ENCODE results near the gene PLK1.
"Not testable (repeated sequence)": the region's sequence is repeated elsewhere in the genome, so short reads cannot be mapped to it uniquely, and the experiment has no call there.

The PLK1 gene

DNA sequence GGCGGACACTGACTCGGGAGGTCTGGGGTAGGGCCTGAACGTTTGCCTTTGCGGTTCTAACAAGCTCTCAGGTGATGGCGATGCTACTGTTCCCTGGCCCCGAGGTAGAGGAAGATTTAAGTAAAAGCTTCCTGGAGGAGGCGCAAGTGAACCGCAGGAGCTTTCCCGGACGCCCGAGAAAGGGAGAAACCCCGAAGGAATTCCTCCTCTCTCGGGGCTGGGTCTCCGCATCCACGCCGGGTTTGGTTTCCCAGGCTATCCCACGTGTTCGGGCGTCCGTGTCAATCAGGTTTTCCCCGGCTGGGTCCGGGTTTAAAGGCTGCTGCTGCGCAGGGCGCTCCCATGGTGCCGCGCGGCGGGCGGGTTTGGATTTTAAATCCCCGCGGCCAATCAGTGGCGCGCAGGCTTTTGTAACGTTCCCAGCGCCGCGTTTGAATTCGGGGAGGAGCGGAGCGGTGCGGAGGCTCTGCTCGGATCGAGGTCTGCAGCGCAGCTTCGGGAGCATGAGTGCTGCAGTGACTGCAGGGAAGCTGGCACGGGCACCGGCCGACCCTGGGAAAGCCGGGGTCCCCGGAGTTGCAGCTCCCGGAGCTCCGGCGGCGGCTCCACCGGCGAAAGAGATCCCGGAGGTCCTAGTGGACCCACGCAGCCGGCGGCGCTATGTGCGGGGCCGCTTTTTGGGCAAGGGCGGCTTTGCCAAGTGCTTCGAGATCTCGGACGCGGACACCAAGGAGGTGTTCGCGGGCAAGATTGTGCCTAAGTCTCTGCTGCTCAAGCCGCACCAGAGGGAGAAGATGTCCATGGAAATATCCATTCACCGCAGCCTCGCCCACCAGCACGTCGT is at the start of gene PLK1:
Gene PLK1, plus strand, starts transcription at position 460 of the 844 bp plus-strand sequence. Its CDS starts 44 bp downstream, at position 504.
- DNase-seq: peak; percentile 84 to 90

DNA sequence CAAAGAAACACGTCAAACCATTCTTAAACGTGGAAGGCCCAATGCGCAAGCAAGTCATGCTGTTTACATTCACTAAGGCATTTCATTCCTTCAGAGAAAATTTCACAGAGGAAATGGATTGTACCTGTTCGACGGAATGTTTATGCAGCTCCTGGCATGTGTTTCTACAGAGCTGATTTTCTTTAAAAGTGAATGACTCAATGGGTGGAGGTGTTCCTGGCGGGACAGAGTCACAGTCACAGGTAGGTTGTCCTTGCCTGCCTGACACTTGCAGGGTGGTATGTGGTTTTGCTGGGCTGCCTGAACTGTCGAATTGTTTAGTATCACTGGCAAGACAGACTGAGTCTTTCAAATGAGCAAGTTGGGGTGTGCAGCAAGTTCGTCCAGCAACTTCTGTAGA is 49.2 kb upstream of the PLK1 start:
- DNase-seq: no peak

DNA sequence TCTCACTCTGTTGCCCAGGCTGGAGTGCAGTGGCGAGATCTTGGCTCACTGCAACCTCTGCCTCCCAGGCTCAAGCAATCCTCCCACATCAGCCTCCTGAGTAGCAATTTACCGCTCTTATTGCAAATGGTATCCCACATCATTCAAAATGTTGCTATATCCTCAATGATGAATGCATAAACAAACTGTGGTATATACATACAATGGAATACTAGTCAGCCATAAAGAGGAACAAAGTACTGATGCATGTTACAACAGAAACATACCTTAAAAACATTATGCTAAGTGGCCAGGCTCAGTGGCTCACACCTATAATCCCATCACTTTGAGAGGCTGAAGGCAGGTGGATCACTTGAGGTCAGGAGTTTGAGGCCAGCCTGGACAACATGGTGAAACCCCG is 46.8 kb upstream of the PLK1 start:
- not testable (repeated sequence) for DNase-seq

DNA sequence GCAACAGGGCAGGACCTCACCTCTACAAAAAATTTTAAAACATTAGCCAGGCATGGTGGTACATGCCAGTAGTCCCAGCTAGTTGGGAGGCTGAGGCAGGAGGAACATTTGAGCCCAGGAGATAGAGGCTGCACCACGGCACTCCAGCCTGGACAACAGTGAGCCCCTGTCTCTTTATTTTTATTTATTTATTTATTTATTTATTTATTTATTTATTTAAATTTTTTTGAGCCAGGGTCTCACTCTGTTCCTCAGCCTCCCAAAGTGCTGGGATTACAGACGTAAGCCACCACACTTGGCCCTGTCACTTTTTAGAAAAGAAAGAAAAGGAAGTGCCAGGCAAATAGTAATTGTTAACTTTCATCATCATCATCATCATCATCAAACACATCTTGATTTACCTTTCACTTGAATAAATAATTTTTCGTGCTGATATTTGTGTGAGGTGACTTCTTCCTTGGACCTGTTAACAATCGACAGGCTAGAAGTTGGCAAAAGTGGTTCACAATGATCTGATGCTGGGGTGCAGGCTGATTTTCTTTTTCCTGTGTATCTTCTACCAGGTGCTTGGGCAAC is 44.1 kb upstream of the PLK1 start:
- DNase-seq: no peak

DNA sequence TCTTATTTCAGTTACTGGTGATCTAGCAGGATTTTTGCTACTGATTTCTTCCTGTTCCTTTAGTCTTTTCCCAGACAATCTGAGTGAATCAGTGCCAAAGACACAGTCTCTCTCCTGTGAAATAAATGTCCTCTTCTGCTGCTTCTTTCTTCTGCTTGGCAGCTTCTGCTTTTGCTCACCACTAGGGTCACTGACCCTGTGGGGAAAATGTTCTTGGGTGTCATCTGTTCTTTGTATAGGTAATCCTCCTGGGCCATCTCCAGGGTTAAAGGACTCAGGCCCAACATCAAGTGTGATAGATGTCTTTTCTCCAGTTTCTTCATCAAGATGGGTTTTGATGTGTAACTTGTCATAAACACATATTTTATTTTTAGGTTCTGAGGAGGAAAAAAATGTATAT is 42.7 kb upstream of the PLK1 start:
- no peak for DNase-seq

DNA sequence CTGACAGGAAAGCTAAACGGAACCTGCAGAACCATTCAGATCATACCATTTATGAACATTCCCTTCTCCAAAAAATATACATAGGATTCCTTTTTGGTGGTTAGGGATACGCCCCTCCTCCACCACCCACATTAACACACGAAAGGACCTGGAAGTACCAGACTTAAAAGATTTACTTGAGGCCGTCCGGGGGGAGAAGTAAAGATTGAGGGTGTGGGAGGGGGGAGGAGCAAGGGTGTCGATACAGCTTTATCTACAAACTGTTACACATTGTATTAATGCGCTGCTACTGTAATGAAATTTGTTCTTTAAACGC is 38.1 kb upstream of the PLK1 start:
- DNase-seq: no peak

DNA sequence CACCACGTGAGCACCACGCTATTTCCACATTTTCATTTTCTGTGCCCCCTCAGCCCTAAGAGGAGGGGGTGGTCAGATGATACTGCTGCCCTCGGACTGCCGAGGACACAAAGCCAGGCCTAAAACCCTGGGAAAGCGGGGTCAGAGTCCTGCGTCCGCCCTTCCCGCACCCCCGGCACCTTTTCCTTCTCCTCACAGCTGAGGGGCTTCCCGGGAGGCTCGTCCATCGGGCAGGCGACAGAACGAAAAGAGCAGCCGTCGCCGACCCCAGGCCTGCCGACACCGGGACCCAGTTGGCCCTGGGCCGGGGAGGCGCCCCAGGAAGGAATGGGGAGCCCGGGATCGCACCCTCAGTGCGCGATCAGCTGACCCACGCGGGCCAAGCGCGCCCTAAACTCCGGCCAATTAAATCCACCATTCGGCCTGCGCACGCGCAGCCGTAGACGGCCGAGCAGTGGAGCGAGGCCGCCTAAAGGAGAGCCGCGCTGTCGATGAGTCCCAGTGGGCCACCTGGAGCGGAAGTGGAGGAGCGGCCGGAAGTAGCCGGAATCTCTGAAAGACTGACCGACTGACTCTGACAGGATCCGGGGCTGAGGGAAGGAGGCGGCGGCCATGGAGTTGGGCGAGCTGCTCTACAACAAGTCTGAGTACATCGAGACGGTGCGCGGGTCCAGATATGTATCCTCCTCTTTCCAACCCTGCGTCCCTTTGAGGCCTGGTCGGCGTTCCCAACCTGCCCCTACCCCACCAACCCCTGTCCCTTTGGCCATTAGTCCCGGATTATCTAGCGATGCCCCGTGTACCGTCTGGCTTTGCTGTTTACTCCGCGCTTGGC is 37.5 kb upstream of the PLK1 start, which contains the start of the genes DCTN5 and PALB2:
Gene DCTN5, plus strand, starts transcription at position 536 of the 835 bp plus-strand sequence. Its CDS starts 77 bp downstream, at position 613.
Gene PALB2, minus strand, starts transcription at position 380 of the 835 bp plus-strand sequence. Its CDS starts 153 bp downstream, at position 227.
- peak; percentile 91 to 96 for DNase-seq

DNA sequence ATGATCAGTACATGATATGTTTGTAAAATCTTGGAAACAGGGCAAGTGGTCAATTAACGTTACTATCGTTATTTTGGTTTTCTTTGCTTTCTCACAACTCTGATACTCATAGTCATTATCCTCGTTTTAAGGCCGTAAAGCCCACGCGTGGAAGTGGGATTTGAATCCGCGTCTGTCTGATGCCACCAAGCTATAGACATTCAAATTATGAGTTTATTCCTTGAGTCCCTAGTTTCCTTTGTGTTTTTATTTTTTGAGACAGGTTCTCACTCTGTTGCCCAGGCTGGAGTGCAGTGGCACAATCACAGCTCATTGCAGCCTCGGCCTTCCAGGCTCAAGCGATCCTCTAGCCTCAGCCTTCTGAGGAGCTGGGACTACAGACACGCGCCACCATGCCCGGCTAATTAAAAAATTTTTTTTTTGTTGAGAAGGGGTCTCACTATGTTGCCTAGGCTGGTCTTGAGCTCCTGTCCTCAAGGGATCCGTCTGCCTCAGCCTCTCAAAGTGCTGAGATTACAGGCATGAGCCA is 36.4 kb upstream of the PLK1 start:
- DNase-seq: no peak

DNA sequence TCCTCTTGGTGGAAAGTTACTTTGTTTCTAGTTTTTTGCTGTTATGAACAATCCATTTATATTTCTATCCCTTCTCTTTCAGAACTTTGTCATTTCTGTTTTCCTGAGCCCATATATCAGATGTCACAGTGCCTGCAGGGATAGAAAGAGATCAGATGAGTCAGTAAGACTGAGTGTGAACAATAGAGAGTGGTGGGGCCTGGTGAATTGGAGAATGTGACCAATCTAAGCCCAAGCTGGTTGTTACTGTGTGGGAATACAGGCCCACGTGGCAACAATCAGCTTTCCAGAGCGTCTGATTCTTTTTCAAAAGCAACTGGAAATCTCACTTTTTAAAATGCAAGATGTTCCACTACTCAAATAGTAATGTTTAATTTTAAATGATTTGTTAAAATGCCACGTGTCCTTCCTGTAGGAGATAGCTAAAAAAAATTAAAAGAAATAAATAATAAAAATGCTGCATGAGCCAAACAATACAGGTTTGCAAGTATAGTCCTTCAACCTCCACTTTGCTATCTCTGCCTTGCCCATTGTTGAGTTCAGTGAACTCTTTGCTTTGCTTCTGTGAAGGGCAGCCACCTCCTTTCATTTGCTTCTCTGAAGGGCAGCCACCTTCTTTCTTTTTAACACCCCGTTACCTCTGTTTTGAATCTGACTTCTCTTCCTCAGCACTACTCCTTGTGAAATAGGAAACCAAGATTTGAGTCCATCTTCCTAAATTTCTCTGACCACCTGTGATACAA is 27.8 kb upstream of the PLK1 start:
- no peak for DNase-seq

DNA sequence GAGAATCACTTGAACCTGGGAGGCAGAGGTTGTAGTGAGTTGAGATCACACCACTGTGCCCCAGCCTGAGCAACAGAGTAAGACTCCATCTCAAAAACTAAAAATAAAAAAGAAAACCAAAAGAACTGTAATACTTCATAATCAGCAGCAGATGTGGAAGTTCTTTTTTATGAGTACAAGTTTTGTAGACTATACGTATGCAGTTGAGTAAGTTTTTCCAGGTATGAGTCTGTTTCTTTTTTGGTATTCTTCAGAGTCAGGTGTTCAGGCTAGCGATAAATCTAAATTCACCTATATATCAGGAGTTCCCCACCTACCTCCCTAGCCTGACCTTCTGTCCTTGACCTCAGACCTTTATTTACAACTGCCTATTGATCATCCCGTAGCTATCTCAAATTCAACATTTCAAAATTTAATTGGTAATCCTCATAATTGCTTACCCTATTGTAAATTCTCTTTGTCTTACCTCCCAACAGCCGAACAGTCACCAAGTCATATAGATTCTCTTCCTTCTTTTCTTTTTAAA is 26.7 kb upstream of the PLK1 start:
- no peak for DNase-seq

DNA sequence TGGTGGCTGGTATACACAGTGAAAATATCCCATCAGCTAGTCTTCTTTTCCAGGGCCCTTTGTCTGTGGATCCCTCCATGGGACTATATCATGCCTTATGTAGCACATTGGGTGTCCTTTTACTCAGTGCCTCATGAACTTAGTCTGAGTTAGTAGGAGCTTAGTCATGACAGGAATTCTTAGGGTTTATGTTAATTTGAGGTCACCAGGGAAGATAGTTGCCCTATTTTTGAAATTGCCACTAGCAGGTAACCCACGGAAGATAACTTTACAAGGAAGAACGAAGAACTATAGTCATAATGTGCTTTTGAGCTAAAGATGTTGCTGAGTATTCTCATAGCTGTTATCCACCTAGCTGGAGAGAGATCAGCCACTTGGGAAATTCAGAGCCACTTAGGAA is 14.8 kb upstream of the PLK1 start:
- no peak for DNase-seq

DNA sequence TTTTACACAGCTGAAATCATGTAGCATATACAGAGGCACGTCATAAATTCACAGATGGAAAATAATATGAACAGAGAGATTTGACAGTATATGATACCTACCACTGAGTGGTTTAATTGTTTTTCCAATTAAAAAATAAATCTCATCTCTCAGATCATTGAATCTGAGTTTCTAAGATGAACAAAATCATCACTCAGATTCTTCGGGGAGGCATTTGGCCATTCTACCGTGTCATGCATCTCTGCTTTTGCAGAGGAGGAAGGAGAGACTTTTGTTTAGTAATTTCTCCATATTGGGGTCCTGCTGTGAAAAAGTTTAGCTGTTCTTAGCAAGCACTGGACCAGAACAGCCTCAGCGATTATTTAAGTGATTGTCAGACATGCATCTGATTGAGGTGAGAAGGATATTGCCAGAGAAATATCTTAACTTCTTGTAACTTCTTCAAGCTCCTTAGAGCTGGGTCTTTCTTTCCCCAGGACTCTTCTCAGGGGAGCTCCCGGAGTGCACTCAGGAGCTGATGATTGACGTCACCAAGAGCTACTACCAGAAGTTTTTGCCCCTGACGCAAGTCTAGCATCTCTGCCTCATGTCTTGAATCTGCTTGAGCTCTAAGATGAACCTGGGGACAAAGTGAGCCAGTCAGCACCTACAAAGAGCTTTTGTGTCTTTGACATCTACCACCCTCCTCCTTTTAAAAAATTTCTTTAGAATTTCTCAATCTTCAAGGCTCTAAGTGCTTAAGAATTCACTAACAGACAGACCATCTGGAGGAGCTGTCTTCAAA is 11.9 kb upstream of the PLK1 start:
- DNase-seq: no peak

DNA sequence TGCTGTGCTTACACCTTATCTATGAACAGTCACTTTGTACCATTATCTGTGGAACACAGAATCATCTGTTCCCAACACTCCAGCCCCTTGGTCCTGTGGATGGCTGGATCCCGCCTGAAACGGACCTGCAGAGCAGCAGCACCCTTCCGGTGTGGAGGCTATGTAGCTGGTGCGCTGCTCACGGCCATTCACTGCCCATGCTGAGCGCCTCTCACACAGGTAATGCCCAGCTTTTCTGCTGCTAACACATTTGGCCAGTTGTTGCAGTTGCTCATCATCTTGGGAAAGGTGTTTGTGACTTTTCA is 11.4 kb upstream of the PLK1 start:
- no peak for DNase-seq

DNA sequence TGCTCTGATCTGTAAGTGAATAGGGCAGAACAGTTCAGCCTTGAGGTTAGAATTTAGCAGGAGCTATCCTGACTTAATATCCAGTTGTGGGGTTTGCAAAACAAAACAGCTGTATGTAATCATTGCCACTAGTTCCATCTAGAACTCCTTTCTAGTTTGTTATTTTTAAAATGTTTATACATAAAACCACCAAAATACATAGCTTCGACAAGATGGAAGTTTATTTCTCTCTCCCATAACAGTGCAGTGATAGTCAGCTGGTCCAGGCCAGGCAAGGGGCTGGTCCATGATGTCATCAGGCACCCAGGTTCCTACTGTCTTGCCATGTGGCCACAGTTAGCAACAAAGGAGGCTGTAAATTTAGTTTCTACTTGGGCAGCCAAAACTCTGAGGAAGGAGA is 10.5 kb upstream of the PLK1 start:
- no peak for DNase-seq

DNA sequence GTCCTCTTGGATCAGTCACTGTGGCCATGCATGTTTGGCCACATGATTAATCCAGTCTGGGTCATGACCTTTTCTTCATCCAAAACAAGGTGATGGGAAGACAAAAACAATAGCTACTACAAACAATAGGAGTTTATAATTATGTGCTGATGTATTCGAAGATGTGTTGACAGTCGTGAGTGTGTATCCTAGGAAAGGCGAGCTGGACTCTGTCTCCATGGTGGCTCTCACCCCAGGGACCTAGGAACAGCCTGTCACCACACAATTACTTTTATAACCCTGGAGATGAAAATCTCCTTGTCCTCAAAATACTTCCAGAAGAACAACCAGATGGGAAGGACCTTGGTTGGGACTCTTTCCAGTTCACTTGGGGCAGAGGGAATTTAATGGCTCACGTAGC is 9.8 kb upstream of the PLK1 start:
- DNase-seq: no peak

DNA sequence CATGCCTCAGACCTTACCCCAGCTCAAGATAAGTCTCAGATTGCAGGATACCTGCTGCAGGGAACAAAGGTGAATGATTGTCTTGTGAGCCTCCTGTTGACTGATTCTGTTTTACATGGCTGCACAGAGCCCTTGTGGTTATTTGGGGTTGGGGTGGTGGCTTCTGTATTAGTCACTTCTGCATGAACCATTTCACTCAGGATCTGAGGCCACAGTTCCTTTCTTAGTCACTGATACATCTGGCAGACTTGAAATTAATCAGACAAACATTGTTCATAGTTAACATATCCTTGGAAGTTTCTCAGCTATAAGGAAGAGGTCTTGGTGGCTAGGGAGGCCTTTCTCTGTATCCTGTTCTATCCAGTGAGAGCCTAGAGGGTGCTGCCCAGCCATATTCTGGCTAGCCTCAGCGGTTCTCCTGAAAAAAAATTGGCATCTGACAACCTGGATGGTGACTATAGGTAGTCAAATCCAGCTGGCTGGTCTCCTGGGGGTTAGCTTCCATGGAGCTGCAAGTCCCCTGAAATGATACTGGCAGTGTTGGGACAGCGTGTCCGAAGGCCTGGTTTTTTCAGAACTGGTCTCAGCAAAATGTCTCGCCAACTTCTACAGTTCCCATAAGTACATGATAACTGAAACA is 8.4 kb upstream of the PLK1 start:
- DNase-seq: no peak

DNA sequence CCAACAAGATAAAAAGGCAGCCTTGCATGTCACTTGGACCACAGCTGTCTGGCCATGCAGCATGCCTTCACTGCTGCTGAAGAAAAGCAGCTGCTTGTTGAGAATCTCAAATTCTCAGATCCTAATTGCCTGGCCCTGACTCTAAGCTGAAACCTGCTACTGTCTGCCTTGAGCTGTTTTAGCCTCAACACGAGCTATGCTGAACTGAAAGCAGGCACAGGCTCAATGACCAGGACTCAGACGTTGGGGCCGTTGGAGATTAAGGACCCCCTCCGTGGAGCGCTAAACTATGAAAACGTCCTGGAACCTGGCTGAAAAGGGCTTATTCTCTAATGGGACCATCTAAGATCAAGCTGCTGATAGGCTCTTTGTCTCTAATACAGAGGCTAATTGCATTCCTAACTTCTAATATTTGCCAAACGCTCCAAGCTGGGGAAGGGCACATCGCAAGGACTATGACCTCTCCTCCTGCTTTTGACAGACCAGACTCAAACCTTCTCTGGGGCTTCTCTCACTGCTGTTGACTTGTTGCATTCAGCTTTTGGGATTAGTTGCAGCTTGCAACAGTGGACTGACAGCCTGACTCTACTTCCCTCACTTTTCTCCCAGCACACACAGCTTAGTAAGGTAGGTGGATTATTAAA is 4.6 kb upstream of the PLK1 start:
- DNase-seq: no peak

DNA sequence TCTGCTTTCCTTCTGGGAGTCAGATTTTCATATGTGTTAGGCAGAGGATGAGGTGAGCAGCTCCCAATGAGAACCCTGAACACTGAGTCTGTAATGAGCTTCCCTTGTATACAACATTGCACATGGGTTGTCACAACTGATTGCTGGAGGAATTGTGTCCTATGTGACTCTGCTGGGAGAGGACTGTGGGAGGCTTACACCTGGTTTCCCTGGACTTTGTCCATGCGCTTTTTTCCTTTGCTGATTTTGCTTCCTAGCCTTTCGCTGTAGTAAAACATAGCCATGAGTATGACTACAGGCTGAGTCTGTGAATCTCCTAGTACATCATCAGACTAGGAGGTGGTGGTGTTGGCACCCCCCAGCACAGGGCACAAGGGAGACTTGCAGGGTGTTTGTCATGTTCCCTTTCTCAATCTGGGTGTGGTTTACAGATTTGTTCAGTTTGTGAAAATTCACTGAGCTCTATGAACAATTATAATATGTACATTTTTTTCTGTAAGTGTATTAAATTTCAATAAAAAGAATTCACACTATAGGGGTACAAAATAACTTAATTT is 1.7 kb upstream of the PLK1 start:
- no peak for DNase-seq

DNA sequence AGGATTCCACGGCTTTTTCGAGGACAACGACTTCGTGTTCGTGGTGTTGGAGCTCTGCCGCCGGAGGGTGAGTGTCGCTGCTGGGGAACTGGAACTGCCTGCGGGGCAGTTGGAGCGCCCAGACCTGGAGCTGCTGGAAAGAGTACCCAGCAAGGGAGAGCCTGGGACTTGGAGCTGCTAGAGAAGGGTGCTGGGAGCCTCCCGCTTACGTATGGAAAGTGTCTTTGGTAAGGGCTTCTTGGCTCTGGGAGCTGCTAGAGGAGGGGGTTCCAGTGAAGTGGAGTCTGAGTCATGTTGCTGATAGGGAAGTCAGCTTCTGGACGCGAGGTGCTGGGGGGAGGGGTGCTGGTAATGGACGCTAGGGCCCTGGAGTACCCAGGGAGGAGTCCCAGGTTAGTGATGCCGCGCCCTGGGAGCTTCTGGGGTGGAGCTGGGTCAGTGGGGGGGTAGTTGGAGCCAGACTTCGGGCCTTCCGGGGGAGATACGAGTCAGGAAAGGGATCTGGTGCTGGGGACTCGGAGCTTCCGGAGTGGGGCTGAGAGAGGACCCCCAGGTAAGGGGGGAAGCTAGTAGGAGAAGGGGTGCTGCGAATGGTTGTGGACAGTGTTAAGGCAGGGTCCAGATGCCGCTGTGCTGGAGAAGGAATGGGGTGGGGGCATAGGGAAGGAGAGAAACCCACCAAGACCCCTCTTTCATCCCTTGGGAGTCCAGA is 741 bp downstream of the PLK1 start:
- peak; percentile 18 to 38 for DNase-seq

DNA sequence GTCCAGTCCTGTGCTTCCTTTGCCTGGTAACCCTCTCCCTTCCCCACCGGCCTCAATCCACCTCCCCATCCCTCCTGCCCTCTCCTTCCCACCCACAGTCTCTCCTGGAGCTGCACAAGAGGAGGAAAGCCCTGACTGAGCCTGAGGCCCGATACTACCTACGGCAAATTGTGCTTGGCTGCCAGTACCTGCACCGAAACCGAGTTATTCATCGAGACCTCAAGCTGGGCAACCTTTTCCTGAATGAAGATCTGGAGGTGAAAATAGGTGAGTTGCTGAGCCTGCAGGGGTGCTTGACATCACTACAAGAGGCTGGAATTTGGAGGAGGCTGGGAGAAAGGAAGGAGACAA is 1.3 kb downstream of the PLK1 start:
- no peak for DNase-seq

All from NCI-H2081 (cell line).